Keratinocyte (primary cell): ENCODE measurements around the gene BLMH. TPM values are rescaled to one million over a fixed set of nuclear protein-coding genes. Genes with fewer than 3 reads are reported as not detected.

Source experiments
- DNase-seq: peaks from one replicate; pipeline ENCODE4 v3.0.0-alpha.2; 2011; ENCODE audit warnings: low read depth, missing footprints, low spot score
- FAIRE-seq: peaks from 2 replicates; lab custom pipeline; 2011; peaks lifted over from hg19 to GRCh38; lab: Jason Lieb, UNC
- H2AFZ ChIP-seq: 2 replicates; pipeline ENCODE4 v1.6.0; 2012; ENCODE audit warnings: low read length, control low read depth, inconsistent platforms; ENCODE audit not compliant: control insufficient read depth
- H3K27ac ChIP-seq: 2 replicates; pipeline ENCODE4 v1.5.1; 2011; ENCODE audit warnings: low read length; ENCODE audit not compliant: control insufficient read depth, insufficient read depth
- H3K27me3 ChIP-seq: 3 replicates; pipeline ENCODE4 v1.6.0; 2011; ENCODE audit warnings: low read length; ENCODE audit not compliant: control insufficient read depth, insufficient read depth; ENCODE audit errors: extremely low read depth
- H3K36me3 ChIP-seq, 2 experiments: 2 replicates in 1 of 2; 3 replicates in 1 of 2; pipeline ENCODE4 v1.5.1; 2011; ENCODE audit warnings: low read length in 2 of 2, mild to moderate bottlenecking in 1 of 2; ENCODE audit not compliant: control insufficient read depth in 2 of 2, insufficient read depth in 2 of 2; ENCODE audit errors: extremely low read depth in 1 of 2
- H3K4me1 ChIP-seq: 3 replicates; pipeline ENCODE4 v1.5.1; 2011; ENCODE audit warnings: low read length; ENCODE audit not compliant: control insufficient read depth, insufficient read depth; ENCODE audit errors: extremely low read depth
- H3K4me2 ChIP-seq: 3 replicates; pipeline ENCODE4 v1.6.0; 2011; ENCODE audit warnings: low read depth, low read length; ENCODE audit not compliant: control insufficient read depth, insufficient read depth; ENCODE audit errors: extremely low read depth
- H3K4me3 ChIP-seq, 3 experiments: fragments of 200-600 bp in 1 of 3; sonication (generic) in 1 of 3; 2 replicates in 2 of 3; 3 replicates in 1 of 3; pipeline ENCODE4 v1.5.1; 2011 to 2016; ENCODE audit warnings: low read length in 3 of 3, mild to moderate bottlenecking in 3 of 3, control low read depth in 2 of 3, inconsistent platforms in 1 of 3, low read depth in 1 of 3, mixed read lengths in 1 of 3, mixed run types in 1 of 3, moderate library complexity in 1 of 3; ENCODE audit not compliant: control insufficient read depth in 2 of 3, insufficient read depth in 2 of 3; ENCODE audit errors: extremely low read depth in 1 of 3
- H3K79me2 ChIP-seq: 2 replicates; pipeline ENCODE4 v1.6.0; 2012; ENCODE audit warnings: low read length; ENCODE audit not compliant: control insufficient read depth, insufficient read depth
- H3K9ac ChIP-seq: 3 replicates; pipeline ENCODE4 v1.6.0; 2011; ENCODE audit warnings: low read length; ENCODE audit not compliant: control insufficient read depth, insufficient read depth; ENCODE audit errors: extremely low read depth
- H3K9me1 ChIP-seq: 3 replicates; pipeline ENCODE4 v1.6.0; 2011; ENCODE audit warnings: low read length; ENCODE audit not compliant: control insufficient read depth, insufficient read depth; ENCODE audit errors: extremely low read depth
- H3K9me3 ChIP-seq: 2 replicates; pipeline ENCODE4 v1.5.1; 2012; ENCODE audit warnings: low read depth, low read length; ENCODE audit not compliant: control insufficient read depth
- H4K20me1 ChIP-seq: 3 replicates; pipeline ENCODE4 v1.6.0; 2011; ENCODE audit warnings: low read length; ENCODE audit not compliant: control insufficient read depth, insufficient read depth; ENCODE audit errors: extremely low read depth
- CTCF ChIP-seq, 3 experiments: IDR thresholded peaks in 1 of 3; conservative IDR thresholded peaks in 1 of 3; optimal IDR thresholded peaks in 1 of 3; 2 replicates in 2 of 3; 3 replicates in 1 of 3; pipeline versions ENCODE3 to v1.5.1; 2011; ENCODE audit warnings: low read length in 3 of 3, mild to moderate bottlenecking in 3 of 3, moderate library complexity in 2 of 3, control low read depth in 1 of 3, inconsistent platforms in 1 of 3; ENCODE audit not compliant: insufficient read depth in 2 of 3; ENCODE audit errors: extremely low read depth in 1 of 3
- EZH2 ChIP-seq: IDR thresholded peaks from one replicate; pipeline ENCODE4 v1.6.1; 2012; ENCODE audit warnings: inconsistent platforms, mild to moderate bottlenecking, low read length, moderate library complexity
- dilution Hi-C: fragments of 300-500 bp; cut with MboI; formaldehyde crosslinking; loops from one replicate; pipeline ENCODE4 v1.7.0; 2020; ENCODE audit warnings: low sequenced_read_pairs; ENCODE audit not compliant: extremely low pct_ligation_motif_present
- polyA plus RNA-seq, 5 experiments: library from polyadenylated mRNA; depleted of rRNA in 3 of 5; stranded (reverse) in 3 of 5; stranded (forward) in 1 of 5; unstranded in 1 of 5; fragments of >200 nt; gene quantifications; 1 replicate in 1 of 5; 2 replicates in 3 of 5; 3 replicates in 1 of 5; pipeline versions ENCODE4 v1.2.1 to v1.2.3, GENCODE V29; 2011 to 2012; ENCODE audit warnings: missing spikeins in 2 of 5, low read depth in 1 of 5, low replicate concordance in 1 of 5

BLMH gene
- polyA plus RNA-seq, 1 donor (not counting 4 experiments of a cell fraction or from before 2014, with no cell fraction given), result 4.2 TPM

GRCh38 chr17:30228011-30228410 lies 63.7 kb downstream of the BLMH start:
- Histone ChIP-seq H4K20me1 (no peaks in the 10 kb centered on the region), H3K4me3 (no peak overlapping the region), H3K4me2 (no peak overlapping the region), H3K27me3 (peaks cover 16% of the 10 kb centered on the region), H3K79me2 (no peaks in the 10 kb centered on the region), H3K4me1 (peaks cover 35% of the 10 kb centered on the region), H3K27ac (no peak overlapping the region), H3K36me3 (no peaks in the 10 kb centered on the region), H3K9me3 (no peaks in the 10 kb centered on the region), H3K9ac (no peak overlapping the region), H3K9me1 (no peaks in the 10 kb centered on the region), H2AFZ (no peak overlapping the region)
- DNase-seq (no peak), FAIRE-seq (peak; percentile 59)
- dilution Hi-C loops, result no loop called here
- TF ChIP-seq EZH2, result no peak
- no peak for TF ChIP-seq CTCF (optimal IDR thresholded peaks at IDR 0.05 in 1 of 3, IDR thresholded peaks at IDR 0.05 in 1 of 3, conservative IDR thresholded peaks at IDR 0.05 in 1 of 3; ENCODE audit: extremely low read depth in 1 of 3, insufficient read depth in 2 of 3, low read length in 3 of 3)

DNA sequence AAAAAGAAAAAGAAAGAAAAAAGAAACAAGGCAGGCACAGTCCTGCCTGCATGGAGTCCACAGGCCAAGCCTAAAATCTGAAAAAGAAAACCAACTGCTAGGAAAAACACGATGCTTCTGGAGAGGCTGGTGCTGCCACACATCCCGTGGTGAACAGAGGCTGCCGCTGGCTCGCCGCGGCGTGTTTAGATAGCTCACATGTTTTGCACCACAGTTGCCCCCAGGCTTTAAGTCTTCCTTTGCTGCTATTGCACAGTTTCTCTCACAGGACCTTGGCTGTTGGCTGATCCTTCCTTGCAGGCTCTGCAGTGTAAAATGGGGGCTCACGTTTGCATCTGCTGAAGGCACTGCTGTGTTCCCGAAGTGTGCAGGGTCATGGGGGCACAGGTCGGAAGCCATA lies 64.9 kb downstream of the BLMH start:
- no peaks in the 10 kb centered on the region for H4K20me1 ChIP-seq
- H2AFZ ChIP-seq, result no peak overlapping the region
- DNase-seq (no peak), FAIRE-seq (peak; percentile 55)
- dilution Hi-C loops, result no loop called here
- H3K9me3 ChIP-seq, result no peaks in the 10 kb centered on the region
- peaks cover 12% of the 10 kb centered on the region for H3K27me3 ChIP-seq
- no peak overlapping the region for H3K27ac ChIP-seq
- no peaks in the 10 kb centered on the region for H3K9me1 ChIP-seq
- TF ChIP-seq CTCF (optimal IDR thresholded peaks at IDR 0.05 in 1 of 3, IDR thresholded peaks at IDR 0.05 in 1 of 3, conservative IDR thresholded peaks at IDR 0.05 in 1 of 3; ENCODE audit: extremely low read depth in 1 of 3, insufficient read depth in 2 of 3, low read length in 3 of 3), result no peak
- TF ChIP-seq EZH2, result no peak
- H3K9ac ChIP-seq, result no peak overlapping the region
- H3K36me3 ChIP-seq, result no peaks in the 10 kb centered on the region
- peaks cover 35% of the 10 kb centered on the region for H3K4me1 ChIP-seq
- peak overlapping the region; percentile 11 for H3K4me2 ChIP-seq
- no peaks in the 10 kb centered on the region for H3K79me2 ChIP-seq
- no peak overlapping the region for H3K4me3 ChIP-seq
